HepG2 (cell line): ENCODE results near the gene CHKA. TPM values are rescaled to one million over a fixed set of nuclear protein-coding genes. Genes with fewer than 3 reads are reported as not detected.

ENCODE experiments used
- ATF5 ChIP-seq: sonication (generic); formaldehyde crosslinking; IDR thresholded peaks from 2 replicates; pipeline ENCODE4 v1.4.0; 2020; ENCODE audit warnings: mild to moderate bottlenecking, low read depth, missing genetic modification reagents
- CERS6 ChIP-seq: sonication (generic); formaldehyde crosslinking; IDR thresholded peaks from 2 replicates; pipeline ENCODE4 v1.5.0; 2020; ENCODE audit warnings: missing genetic modification reagents
- MEF2D ChIP-seq: sonication (generic); formaldehyde crosslinking; IDR thresholded peaks from 2 replicates; pipeline ENCODE4 v1.5.1; 2020; ENCODE audit warnings: mild to moderate bottlenecking, missing genetic modification reagents
- NCOA2 ChIP-seq: sonication (generic); formaldehyde crosslinking; IDR thresholded peaks from 2 replicates; pipeline ENCODE4 v1.8.0; 2022; ENCODE audit warnings: inconsistent platforms
- PHF20 ChIP-seq: sonication (generic); formaldehyde crosslinking; IDR thresholded peaks from 2 replicates; pipeline ENCODE4 v1.5.0; 2020; ENCODE audit warnings: mild to moderate bottlenecking, missing genetic modification reagents
- POGK ChIP-seq: sonication (generic); formaldehyde crosslinking; conservative IDR thresholded peaks from 2 replicates; pipeline ENCODE4 v1.8.0; 2022; ENCODE audit warnings: mild to moderate bottlenecking, moderate library complexity, missing genetic modification reagents
- REST ChIP-seq, 2 experiments: IDR thresholded peaks; 2 replicates each; pipeline ENCODE4 v1.6.1; 2011 to 2012; ENCODE audit warnings: low read length in 2 of 2, borderline replicate concordance in 1 of 2, low read depth in 1 of 2, mild to moderate bottlenecking in 1 of 2, moderate library complexity in 1 of 2
- RFX3 ChIP-seq: IDR thresholded peaks from 2 replicates; pipeline ENCODE4 v1.6.1; 2016; ENCODE audit warnings: missing biosample characterization, missing genetic modification reagents
- SMYD3 ChIP-seq: sonication (generic); formaldehyde crosslinking; IDR thresholded peaks from 2 replicates; pipeline ENCODE4 v1.8.1; 2023; ENCODE audit warnings: mild to moderate bottlenecking, missing genetic modification reagents
- THAP11 ChIP-seq: IDR thresholded peaks from 2 replicates; pipeline ENCODE4 v1.6.1; 2016; ENCODE audit warnings: missing biosample characterization, missing genetic modification reagents
- TMF1 ChIP-seq: sonication (generic); formaldehyde crosslinking; IDR thresholded peaks from 2 replicates; pipeline ENCODE4 v1.8.1; 2022; ENCODE audit warnings: low read depth, missing genetic modification reagents
- ZBTB46 ChIP-seq: sonication (generic); formaldehyde crosslinking; IDR thresholded peaks from 2 replicates; pipeline ENCODE4 v1.4.0; 2020; ENCODE audit warnings: mild to moderate bottlenecking, missing genetic modification reagents, borderline replicate concordance
- ZFP91 ChIP-seq: sonication (generic); formaldehyde crosslinking; IDR thresholded peaks from 2 replicates; pipeline ENCODE4 v1.9.0; 2022; ENCODE audit warnings: missing genetic modification reagents, mild to moderate bottlenecking, borderline replicate concordance
- ZNF101 ChIP-seq: sonication (generic); formaldehyde crosslinking; IDR thresholded peaks from 2 replicates; pipeline ENCODE4 v1.4.0; 2020; ENCODE audit warnings: mild to moderate bottlenecking, low read depth, missing genetic modification reagents, borderline replicate concordance
- ZNF275 ChIP-seq: sonication (generic); formaldehyde crosslinking; IDR thresholded peaks from 2 replicates; pipeline ENCODE4 v1.8.0; 2022; ENCODE audit warnings: missing genetic modification reagents, mild to moderate bottlenecking, inconsistent platforms, borderline replicate concordance
- polyA plus RNA-seq, 8 experiments: library from polyadenylated mRNA; depleted of rRNA in 3 of 8; stranded (reverse) in 7 of 8; unstranded in 1 of 8; fragments of >200 nt; fragmentation: Illumina TruSeq in 4 of 8; extraction: Trizol in 4 of 8; gene quantifications; 2 replicates each; pipeline versions ENCODE4 v1.2.1 to v1.2.3, GENCODE V29; 2011 to 2016; ENCODE audit warnings: low read depth in 4 of 8, missing spikeins in 1 of 8, mixed read lengths in 1 of 8; ENCODE audit not compliant: insufficient read depth in 1 of 8
- total RNA-seq, 5 experiments: library from RNA; depleted of rRNA; stranded (reverse); fragments of >200 nt; fragmentation: Illumina TruSeq; extraction: Trizol; gene quantifications; 2 replicates each; pipeline ENCODE4 v1.2.3, GENCODE V29; 2016; ENCODE audit warnings: low read depth in 1 of 5

The CHKA gene
- total and polyA plus RNA-seq, 2 of the 13 experiments (the other 11 are each of a cell fraction or from before 2014, with no cell fraction given) = 71.6 to 92.7 TPM

- TF ChIP-seq ZBTB46 (CRISPR knock-in tag) (peak; percentile 87; the same call in 1 of the 2 replicates), ZNF275 (CRISPR knock-in tag) (no peak), THAP11 (CRISPR knock-in tag) (peak; percentile 77), ATF5 (CRISPR knock-in tag) (peak; percentile 50; the same call in 1 of the 2 replicates), REST (IDR thresholded peaks at IDR 0.05; ENCODE audit: borderline replicate concordance in 1 of 2, low read depth in 1 of 2, low read length in 2 of 2) (peak in 1 of 2 experiments; percentile 68; a peak in 1 of 4 replicates), CERS6 (no peak), ZFP91 (peak; percentile 83; the same call in 1 of the 2 replicates), PHF20 (CRISPR knock-in tag) (peak; percentile 62; the same call in 1 of the 2 replicates), RFX3 (no peak), MEF2D (CRISPR knock-in tag) (peak; percentile 70; the same call in 1 of the 2 replicates), ZNF101 (no peak), SMYD3 (no peak), NCOA2 (peak; percentile 92), POGK (peak; percentile 76), TMF1 (CRISPR knock-in tag) (no peak)
These were observed 25.7 kb upstream of the CHKA start (continued) for GRCh38 chr11:68146704-68147474.
